Activated CD4-positive, alpha-beta T cell treated with anti-CD3 and anti-CD28 coated beads, Interleukin-2, amount 50 U/mL, for 1 hour (primary cell): ENCODE measurements around the gene GPHN.

Experiments used
- DNase-seq: peaks from one replicate; pipeline ENCODE4 v3.0.0-alpha.2; 2020

GPHN gene

GRCh38 chr14:66601932-66602578, 94.1 kb downstream of the GPHN start:
- no peak for DNase-seq

- no peak for DNase-seq
Observed at GRCh38 chr14:66603945-66604344, 96.0 kb downstream of the GPHN start.

DNA sequence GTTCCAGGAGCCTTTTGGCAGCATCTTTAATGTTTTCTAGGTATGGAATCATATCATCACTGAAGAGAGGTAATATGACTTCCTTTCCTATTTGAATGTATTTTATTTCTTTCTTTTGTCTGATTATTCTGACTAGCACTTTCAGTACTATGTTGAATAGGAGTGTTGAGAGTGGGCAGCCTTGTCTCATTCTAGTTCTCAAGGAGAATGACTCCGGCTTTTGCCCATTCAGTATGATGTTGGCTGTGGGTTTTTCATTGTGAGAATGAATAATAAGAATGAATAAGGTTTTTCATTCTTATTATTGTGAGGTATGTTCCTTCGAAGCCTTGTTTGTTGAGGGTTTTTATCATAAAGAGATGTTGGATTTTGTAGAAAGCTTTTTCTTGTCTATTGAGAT, 98.9 kb downstream of the GPHN start:
- no peak for DNase-seq

GRCh38 chr14:66610154-66610563, 102.2 kb downstream of the GPHN start:
- no peak for DNase-seq

DNA sequence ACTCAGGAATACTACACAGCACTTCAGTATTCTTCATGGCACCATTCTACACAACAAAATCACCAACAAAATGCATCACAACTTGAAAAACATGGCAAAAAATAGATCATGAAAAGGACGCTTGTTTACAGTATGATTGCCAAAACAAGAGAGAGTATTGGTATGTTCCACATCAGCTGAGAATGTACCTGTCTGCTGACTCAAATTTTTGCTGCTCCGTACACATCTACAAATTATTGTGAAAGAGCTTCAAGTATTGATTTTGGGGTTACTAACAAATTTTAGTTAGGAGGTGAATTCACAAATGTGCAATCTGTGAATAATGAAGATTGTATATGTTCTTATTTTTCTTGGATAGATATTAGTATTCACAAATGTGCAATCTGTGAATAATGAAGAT, 105.4 kb downstream of the GPHN start:
- DNase-seq = no peak

GRCh38 chr14:66619952-66620351, 112.0 kb downstream of the GPHN start:
- DNase-seq = no peak

- no peak for DNase-seq
Observed at GRCh38 chr14:66623838-66624237, 115.9 kb downstream of the GPHN start.

GRCh38 chr14:66624336-66624937, 116.5 kb downstream of the GPHN start:
- DNase-seq = peak; percentile 23

- DNase-seq = no peak
Observed at GRCh38 chr14:66628636-66629035, 120.7 kb downstream of the GPHN start.

DNA sequence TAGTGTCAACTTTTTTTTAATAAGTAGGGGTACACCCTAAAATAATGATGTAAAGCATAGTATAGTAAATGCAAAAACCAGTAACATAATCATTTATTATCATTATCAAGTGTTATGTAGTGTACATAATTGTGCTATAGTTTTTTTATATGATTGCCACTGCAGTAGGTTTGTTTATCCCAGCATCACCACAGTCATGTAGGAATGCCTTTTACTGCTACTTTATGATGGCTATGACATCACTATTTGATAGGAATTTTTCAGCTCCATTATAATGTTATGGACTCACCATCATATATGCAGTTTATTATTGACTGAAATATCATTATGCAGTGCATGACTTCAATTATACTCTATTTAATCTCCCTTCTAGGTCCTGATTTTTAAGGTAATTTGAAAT, 121.6 kb downstream of the GPHN start:
- no peak for DNase-seq

GRCh38 chr14:66634876-66635275, 126.9 kb downstream of the GPHN start:
- DNase-seq = no peak

DNA sequence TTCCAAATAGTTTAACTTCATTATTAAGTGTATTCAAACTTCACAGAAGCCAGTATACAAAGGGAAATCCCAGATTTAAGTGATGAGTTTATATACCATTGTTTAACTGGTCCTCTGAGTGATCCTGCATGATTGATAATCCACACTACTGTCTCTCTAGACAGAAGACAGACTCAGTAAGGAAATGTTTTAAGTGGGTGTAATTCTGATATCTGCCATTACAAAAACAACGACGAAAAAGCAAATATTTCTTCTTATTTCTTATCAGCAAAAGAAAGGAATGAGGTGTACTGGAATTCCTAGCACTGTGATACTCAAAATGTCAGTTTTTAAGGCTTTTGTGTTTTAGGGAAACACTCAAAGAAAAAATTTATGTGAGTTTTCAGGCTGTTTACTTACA, 127.5 kb downstream of the GPHN start:
- no peak for DNase-seq

DNA sequence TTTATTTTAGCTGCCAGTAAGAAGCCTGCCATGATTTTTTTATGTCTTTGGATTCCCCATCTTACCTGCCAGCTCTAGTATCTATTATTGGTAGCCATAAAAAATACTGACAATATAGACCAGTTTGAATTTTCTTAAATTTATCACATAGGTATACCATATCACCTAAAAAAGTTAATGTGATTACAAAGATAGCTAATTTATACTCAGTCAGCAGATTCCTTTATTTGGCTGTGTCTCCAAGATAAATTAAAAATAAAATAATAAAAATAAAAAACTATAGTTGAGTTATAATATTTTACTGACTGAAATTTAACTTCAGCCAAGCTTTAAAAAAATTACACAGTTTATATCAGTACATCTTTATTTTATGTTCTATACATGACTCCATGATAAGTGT, 128.3 kb downstream of the GPHN start:
- no peak for DNase-seq

GRCh38 chr14:66638689-66639088, 130.7 kb downstream of the GPHN start:
- DNase-seq = no peak

GRCh38 chr14:66641861-66642635, 134.1 kb downstream of the GPHN start:
- no peak for DNase-seq

GRCh38 chr14:66643344-66643743, 135.4 kb downstream of the GPHN start:
- DNase-seq = no peak

- DNase-seq = no peak
Observed at GRCh38 chr14:66645716-66646115, 137.8 kb downstream of the GPHN start.

- DNase-seq = no peak
Observed at GRCh38 chr14:66649498-66649897, 141.6 kb downstream of the GPHN start.

DNA sequence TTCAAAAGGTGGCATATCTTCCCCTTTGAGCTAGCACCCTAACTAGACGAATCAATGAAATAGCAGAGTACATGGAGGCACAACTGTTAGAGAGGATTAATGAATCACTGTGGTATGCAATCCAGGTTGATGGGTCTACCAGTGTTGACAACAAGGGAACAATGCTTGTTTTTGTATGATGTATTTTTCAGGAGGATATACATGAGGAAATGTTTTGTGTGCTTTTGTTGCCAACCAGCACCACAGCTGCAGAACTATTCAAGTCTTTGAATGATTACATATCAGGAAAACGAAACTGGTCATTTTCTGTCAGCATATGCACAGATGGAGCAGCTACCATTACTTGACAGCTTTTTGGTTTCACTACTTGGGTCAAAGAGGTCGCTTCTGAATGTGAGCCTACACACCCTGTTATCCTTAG, 142.6 kb downstream of the GPHN start:
- no peak for DNase-seq

DNA sequence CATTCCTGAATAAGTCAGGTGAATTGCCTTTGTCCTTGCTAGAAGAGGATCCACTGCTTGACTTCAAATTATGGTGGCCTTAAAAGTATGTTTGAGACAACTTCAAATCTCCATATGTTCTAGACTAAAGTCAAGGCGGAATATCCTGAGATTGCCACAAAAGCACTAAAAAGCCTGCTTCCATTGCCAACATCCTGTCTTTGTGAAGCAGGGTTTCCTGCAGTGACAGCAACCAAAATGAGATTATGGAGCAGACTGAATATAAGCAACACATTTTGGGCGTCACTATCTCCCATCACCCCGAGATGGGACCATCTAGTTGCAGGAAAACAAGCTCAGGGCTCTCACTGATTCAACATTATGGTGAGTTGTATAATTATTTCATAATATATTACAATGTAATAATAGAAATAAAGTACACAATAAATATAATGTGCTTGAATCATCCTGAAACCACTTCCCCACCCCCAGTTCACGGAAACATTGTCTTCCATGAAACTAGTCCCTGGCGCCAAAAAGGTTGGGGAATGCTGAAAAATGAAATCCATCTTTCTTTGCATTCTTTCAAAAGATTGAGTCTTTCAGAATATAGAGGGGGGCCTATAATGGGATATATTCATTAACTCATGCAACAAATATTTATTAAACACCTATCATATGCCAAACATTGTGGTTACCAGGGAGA, 143.7 kb downstream of the GPHN start:
- no peak for DNase-seq

- DNase-seq = no peak
Observed at GRCh38 chr14:66652525-66653106, 144.7 kb downstream of the GPHN start.

- no peak for DNase-seq
Observed at GRCh38 chr14:66657780-66658179, 149.8 kb downstream of the GPHN start.

DNA sequence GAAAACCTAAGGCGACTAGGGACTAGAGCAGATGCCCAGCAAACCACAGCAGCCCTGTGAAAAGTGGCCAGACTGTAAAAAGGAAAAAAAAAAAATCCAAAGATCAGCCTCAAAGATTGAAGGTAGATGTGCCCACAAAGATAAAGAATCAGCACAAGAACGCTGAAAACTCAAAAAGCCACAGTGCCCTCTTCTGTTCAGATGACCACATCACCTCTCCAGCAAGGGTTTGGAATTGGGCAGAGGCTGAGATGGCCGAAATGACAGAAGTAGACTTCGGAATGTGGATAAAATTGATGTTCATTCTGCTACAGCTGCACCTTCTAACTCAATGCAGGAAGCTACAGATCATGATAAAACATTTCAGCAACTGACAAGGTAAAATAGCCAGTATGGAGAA, 154.4 kb downstream of the GPHN start:
- no peak for DNase-seq
